ENCODE results near the gene GNL3.

The GNL3 gene

DNA sequence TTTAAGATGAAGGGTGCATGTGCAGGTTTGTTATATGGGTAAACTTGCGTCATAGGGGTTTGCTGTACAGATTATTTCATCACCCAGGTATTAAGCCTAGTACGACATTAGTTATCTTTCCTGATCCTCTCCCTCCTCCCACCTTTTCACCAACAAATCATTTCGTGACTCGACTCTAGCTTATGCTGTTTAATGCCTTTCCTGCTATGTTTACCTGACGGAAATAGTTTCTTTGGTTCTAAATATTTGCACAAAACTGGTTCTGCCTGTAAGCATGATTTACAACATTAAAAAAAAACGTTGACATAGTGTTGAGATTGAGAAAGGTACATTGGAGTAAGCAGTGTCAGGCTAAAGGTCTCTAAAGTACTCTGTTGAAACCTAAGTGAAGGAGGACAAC, 2.4 kb downstream of the GNL3 start:
- no peak for DNase-seq (ENCODE audit: low read depth)

DNA sequence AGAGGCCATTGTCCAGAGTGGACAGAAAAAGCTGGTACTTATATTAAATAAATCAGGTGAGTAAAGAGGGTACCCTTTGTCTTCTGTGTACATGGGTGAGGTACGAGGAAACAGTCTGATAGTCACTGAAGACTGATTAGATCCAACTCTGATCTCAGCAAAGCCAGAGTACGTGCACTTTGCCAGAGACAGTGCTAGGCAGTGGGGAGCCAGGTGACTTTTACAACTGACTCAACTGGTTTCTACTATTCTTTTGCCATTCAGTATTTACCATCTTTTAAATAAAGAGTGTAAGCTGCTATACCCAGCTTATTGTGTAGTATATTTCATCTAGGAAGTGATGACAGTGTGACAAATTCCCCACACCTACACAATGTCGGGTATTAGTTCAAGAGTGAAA, 3.3 kb downstream of the GNL3 start:
- no peak for DNase-seq (ENCODE audit: low read depth)

DNA sequence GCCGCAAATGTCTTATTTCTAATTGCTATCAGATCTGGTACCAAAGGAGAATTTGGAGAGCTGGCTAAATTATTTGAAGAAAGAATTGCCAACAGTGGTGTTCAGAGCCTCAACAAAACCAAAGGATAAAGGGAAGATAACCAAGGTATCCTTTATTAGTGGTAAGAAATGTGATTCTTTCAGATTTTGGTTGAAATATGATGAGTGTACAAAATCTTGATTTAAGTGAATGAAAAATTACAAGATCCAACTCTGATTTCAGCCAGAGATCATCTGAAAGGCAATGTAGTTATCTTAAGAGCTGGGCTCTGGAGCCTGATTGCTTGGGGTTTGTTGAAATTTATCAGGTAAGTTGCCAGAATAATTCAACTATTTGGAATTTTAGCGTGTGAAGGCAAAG, 4.7 kb downstream of the GNL3 start:
- DNase-seq (ENCODE audit: low read depth): no peak

DNA sequence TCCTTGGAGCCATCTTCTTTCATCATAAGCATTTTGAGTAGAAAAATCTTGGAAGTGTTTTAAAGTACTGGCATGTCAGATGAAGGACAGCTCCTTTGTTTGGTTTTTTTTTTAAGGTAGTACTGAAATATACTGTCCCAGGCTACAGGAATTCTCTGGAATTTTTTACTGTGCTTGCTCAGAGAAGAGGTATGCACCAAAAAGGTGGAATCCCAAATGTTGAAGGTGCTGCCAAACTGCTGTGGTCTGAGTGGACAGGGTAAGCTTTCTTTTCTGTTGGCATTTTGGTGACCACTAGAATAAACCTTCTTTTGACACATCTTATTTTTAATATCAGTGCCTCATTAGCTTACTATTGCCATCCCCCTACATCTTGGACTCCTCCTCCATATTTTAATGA, 7.2 kb downstream of the GNL3 start:
- no peak for DNase-seq (ENCODE audit: low read depth)

DNA sequence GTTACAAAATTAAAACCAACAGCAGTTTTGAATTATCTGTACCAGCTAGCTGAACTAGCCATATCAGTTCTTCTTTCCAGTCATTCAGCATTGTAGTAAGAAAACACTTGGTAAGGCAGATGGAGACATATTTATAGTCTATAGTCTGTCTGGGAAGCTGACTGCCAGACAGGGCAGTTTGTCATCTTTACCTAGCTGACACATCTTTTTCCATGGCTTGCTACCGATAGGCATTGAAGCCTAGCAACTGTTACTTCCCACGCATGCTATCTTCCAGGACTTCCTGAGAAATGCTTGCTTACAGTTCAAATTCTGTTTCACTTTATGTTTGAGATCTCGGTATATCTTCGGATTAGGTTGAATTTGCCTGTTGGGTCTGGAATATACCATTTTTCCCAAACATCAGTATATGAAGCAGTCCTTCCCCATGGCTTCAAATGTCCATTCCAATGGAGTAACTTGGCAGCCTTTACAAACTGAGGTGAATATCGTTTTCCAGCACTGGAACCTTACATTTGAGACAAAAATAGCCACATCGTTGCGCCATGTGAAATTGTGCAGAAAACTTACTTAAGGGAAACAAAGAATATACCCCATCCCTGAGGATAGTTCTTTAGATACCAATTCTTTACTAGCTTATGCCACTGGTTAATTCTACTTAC, 8.8 kb downstream of the GNL3 start:
- no peak for DNase-seq (ENCODE audit: low read depth)

DNA sequence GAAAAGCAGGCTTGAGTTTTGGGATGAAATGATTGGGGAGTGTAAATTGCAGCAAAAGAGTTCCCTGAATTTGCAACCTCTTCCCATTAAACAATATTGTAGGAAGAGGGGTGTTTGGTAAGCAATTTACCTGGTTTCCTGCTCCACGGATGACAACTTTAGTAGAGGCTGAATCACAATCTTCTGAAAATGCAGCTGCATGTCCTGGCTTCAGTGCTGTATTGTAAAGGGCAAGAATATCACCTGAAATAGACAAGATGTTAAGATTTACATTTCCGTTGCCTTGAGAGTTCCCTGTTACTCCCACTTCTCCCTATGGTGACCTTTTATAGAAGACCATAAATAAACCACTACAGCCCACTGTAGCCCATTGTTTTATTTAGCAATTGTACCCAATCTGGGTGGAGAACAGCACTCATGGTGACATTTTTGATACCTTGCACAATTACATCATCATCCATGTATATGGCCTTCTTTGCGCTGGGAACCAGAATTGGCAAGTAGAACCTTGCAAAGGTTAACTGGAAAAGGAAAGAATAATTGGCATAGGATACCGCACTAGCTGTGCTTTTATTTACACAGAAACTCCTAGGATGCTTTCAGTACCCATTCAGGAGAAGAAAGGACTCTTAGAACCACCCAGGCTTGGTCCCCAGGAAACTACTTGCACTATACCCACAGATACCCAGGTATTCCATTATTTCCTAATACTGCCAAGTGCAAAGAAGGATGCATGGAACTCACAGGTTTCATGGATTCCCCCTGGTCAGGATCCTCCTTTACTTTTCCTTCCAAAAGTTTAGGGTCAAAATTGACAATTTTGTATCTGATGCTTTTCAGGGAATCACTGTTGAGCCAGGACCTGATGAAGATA, 10.2 kb downstream of the GNL3 start:
- DNase-seq (ENCODE audit: low read depth): no peak

DNA sequence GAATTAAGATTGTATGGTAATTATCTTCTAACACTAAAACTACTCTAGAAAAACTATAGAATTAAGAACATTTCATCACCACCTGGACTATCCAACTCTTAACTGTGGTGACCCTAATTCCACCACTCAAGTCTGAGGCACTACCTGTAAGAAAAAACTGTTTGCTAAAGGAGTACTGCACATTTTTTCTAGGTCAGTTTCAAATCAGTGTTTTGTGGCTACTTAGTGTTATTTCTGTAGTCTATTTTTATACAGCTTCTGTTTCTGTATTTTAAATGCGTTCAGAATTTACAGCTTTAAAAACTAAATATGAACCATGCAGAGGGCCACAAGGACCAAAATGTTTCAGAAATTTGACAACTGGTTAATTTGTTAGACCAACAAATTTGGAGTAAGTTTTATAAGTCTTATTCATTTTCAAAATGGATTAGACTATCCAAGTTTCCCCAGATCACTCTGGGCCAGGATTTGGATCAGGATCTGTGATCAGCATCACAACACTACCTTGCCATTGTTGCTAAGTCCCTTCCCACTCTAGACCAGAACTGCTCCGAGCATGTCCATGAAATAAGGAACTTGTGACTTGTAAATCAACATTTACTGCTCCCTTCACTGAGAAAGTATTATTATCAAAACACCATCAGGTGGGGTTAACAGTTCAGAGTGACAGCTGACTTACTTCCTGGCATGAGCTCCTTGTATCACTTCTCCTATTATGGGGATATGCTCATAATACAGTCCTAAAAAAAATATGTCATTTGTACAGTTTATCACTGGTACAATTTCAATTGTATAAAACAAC, 11.2 kb downstream of the GNL3 start:
- DNase-seq (ENCODE audit: low read depth): no peak

DNA sequence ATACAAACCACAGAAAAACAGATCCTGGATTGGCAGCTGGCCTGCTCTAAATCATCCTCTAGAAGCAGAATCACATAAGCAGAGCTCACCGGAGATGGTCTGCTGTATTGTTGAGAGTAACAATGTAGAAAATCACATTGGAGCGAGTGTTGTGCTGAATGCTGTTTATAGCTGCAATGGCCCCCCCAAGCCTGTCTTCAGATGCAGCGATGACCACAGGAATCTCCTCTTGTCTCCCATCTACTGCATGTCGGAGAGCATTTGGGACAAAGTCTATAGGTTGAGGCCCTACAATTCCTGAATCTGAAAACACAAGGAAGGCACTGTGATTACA, 11.8 kb downstream of the GNL3 start:
- no peak for DNase-seq (ENCODE audit: low read depth)

DNA sequence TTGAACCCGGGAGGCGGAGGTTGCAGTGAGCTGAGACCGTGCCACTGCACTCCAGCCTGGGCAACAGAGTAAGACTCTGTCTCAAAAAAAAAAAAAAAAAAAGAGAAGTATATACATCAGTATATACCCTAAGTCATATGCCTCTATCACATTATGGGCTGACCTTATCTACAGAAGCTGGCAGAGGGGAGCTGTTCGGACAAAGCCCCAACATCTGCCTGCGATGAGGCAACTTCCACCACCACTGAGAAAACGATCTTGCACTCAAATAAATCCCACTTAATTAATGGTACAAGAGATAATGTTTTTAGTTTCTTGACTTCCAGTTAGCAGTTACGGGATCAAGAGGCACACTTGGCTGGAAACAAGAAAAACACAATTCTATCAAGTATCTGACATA, 17.5 kb downstream of the GNL3 start:
- DNase-seq (ENCODE audit: low read depth): no peak

DNA sequence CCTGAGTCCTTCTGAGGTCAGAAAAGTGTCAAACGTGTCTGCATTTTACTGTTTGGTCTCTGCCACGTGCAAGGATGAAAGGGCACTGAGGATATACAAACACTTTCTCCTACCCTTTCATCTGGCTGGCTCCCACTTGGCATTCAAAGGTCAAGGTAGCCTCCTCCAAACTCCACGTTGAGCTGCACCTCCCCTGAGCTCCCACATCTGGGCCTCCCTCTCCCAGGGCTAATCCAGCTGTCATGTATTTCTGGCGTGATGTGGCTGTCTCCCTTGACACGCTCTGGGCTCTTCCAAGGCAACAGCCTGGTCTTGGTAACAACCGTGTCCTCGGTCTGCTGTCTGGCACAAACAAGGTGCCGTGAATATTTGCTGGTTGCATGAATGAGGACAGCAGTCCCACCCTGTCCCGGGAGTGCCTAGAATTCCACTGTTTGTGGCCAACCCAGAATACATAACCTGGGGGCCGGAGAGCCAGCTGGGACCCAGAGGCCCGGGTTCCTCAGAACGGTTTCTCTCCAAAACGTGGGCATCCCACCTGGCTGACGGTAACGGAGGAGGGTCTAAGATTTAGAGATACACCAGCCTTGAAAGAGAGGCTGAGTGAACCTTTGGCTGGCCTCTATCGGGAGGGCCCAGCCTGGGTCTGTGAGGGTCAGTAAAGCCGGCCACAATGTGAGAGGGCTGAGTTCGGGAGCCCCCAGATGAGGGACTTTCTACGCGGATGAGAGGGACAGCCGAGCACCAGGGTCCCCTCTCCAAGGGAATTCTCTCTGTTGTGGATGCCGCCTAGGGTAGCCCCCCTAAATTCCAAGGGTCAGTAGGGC, 19.0 kb downstream of the GNL3 start:
- DNase-seq (ENCODE audit: low read depth): peak; percentile 42

DNA sequence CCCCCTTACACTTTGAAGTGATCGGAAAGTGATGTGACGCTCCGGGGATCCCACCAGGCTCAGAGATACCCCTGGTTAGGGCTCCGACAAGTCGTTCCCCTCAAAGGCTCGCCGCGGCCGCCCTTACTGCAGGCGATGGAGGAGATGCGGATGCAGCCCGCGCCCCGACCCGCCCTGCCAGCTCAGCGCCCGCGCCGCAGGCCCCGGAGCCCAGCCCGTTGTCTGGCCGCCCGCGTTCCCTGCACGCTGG, 19.5 kb downstream of the GNL3 start:
- DNase-seq (ENCODE audit: low read depth): no peak

DNA sequence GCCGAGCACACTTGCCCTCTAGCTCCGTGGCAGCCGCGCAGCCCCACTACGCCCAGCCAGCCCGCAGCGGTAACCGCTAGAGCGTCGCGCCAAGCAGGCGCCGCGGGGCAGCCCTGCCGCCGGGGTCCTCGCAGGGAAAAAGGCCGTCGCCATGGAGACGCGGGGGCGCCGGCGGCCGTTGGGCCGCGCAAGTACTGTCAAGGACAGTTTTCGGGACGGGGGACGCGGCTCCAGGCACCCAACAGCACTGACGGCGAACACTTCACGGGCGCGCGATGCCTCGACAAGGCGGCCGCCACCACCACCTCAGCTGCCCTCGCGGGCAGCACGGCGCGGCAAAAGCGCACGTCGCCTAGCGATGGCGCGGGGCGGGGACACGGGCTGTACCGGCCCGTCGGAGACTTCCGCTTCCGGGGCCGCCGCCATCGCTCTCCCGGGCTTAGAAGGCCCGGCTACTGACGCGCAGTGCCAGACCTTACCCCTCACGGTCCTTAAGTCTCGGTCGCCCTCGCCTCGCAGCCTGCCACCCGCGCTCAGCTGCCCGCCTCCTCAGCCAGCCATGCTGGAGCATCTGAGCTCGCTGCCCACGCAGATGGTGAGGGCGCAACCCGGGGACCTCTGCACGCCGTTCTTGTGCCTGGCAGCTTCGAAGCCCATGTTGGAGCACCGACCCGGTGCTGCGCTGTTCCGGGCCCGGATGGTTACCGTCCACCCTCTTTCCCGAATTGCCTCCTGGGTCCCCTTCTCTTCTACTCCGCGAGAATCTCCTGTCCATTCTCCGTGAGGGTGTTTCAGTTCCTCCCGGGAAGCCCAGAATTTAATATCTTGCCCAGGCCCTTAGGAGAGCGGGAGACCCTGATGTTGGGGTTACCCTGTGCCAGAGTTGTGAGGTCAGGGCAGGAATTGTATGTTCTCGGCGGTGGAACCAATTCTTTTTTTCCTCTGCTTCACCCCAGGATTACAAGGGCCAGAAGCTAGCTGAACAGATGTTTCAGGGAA, 20.2 kb downstream of the GNL3 start, which contains the start of the genes GLT8D1 and SPCS1:
TSS of gene GLT8D1 (minus strand) at position 104 of the 999 bp plus-strand sequence. CDS start 5,331 bp downstream, outside the sequence.
TSS of gene SPCS1 (plus strand) at position 419 of the 999 bp plus-strand sequence. CDS start at position 560, 141 bp downstream.
- peak; percentile 86 for DNase-seq (ENCODE audit: low read depth)

DNA sequence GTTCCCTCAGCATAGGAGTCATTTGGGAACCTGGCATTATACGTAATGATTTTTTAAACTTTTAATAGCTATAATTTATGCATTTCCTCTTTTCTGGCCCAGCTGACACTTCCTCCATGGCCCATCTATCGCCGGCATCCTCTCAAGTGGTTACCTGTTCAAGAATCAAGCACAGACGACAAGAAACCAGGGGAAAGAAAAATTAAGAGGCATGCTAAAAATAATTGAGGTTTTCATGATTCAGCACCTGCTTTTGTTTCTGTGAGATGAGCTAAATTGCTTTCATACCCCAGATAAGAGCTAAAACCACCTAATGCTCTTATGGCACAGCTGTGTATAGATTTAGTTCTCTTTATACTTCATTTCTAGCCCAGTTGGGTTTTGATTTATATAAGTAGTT, 21.8 kb downstream of the GNL3 start:
- DNase-seq (ENCODE audit: low read depth): no peak

DNA sequence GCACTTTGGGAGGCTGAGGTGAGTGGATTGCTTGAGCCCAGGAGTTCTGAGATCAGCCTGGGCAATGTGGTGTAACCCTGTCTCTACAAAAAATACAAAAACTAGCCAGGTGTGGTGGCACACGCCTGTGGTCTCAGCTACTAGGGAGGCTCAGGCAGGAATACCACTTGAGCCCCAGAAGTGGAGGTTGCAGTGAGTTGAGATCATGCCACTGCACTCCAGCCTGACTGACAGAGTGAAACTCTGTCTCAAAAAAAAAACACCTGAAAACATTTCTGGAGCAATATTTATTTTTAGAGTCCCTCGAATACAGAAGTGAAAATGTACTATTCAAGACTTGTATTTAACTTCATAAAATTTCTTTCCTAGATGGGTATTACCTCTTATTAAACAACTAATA, 24.7 kb downstream of the GNL3 start:
- DNase-seq (ENCODE audit: low read depth): no peak

DNA sequence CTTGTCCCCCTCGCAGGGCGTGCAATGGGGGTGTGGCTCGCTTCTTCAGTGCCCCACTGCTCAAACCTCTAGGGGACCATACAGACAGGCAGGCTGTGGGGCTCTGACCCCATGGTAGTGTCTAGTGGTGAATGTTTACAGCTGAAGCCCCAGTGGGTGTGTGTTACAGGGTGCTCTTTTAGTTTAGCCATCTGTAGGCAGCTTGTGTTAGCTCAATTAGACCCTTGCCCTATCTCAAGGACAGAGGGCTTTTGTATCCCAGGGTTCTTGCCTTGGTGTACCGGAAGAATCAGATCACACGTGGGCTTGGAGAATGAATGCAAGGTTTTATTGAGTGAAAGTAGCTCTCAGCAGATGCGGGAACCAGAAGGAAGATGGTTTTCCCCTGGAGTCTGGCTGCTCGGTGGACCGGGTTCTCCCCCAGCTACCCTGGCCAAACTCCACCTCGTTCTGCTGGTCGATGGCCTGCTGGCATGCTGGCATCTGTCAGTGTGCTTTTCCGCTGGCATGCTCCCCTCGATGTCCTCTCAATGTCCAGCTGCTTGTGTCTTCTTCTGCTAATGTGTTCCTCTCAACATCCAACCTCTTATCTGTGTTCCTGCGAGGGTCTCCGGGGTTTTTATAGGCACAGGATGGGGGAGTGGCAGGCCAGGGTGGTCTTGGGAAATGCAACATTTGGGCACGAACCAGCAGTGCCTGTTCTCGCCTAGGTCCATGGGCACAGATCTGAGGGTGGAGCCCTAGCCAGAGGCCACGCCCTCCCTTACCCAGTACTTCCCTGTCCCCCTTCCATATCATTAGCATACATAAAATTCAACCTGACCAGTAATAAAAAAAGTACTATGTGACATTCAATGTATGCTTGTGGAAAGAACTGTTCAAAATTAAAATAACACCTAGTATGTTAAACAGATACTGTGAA, 26.7 kb downstream of the GNL3 start:
- no peak for DNase-seq (ENCODE audit: low read depth)

DNA sequence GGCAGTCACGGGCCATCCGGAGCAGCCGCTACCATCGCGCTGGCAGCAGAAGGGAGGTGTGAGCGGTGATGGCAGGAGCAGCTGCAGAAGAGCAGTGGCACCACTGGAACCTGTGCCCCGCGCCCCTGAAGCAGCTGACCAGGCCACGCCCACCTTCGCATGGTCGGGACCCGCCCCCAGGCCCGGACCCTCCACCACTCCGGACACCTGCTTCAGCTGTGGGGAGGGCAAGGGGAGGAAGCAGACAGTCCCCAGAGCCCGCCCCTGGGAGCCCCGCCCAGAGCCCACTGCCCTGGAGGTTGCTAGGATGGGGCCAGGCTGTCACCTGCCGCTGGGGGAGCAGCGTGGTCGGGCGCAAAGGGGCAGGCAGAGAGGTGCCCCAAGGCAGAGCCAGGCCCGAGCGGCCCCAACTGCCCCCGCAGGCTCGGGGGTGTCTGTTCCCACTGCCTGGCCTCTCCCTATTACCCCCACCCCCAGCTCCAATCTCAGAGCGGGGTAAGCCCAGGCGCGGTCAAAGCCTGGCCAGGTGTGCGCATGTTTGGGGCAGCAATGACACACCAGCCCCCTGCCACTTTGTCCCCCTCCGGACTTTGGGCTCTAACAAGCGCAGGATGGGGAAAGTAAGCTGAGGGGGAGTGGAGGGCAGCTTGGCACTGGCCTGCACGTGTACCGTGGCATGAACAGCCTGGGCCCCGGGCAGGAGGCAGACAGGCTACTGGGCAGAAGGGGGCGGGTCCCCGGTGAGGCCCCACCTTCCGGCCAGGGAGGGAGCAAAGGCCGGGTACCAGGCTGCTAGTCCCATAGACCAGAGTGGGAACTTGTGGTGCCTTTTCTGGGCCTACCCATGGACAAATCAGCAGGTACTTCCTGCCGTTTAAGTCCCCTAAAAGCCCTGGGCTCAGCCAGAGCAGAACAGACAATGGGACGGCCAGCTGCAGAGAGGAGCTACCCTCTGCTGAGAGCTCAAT, 28.8 kb downstream of the GNL3 start:
- DNase-seq (ENCODE audit: low read depth): no peak

DNA sequence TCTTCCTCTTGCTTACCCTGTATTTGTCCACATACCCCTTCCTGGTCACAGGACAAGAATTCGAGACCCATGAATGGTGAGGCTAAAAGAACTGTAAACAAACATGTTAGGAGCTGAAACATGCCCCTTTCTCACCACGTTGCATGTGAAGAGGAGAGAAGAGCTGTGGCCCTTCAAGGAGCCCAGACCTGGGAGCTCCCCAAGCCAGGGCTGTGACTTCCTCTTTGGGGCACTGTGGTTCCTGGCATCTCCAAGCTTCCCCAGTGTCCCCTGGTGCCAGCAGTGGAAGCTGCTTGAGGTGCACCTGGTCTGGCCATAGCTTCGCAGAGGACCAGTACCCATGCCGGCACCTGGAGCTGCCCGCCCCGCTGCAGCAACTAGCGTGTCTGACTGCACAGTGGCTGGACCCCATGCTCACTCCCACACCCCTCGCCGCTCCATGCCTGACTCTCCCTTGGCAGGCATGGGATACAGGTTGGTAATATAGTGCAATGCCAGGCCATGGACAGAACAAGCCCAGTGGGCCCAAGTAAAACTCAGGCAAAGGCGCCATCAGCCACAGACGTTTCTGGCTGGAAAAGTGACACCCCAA, 30.0 kb downstream of the GNL3 start:
- DNase-seq (ENCODE audit: low read depth): no peak

DNA sequence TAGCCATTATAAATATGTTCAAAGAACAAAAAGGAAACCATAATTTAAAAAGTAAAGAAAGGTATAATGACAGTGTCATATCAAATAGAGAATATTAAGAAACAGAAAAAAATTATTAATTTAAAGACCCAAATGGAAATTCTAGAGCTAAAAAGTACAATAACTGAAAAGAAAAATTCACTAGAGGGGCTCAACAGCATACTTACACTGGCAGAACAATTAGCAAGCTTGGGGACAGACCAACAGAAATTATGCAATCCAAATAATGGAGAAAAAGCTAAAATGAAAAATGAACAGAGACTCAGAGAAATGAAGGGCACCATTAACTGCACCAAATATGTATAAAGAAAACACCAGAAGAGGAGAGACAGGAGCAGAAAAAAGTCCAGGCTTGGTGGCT, 33.8 kb downstream of the GNL3 start:
- no peak for DNase-seq (ENCODE audit: low read depth)
